SK-N-SH treated with all-trans-retinoic acid at 6 μM for 48 hours (cell line): ENCODE data around the gene MYPN.

Source experiments
- ARNTL ChIP-seq: fragments of 450-650 bp; formaldehyde crosslinking; IDR thresholded peaks from 2 replicates; pipeline ENCODE4 v1.5.0; 2020; ENCODE audit warnings: low read depth, mild to moderate bottlenecking, moderate library complexity, borderline replicate concordance
- CSDC2 ChIP-seq: fragments of 250-450 bp; sonication (Bioruptor Pico); IDR thresholded peaks from 2 replicates; pipeline ENCODE4 v1.5.0; 2020; ENCODE audit warnings: mild to moderate bottlenecking, moderate library complexity
- PATZ1 ChIP-seq: fragments of 250-450 bp; sonication (Bioruptor Pico); IDR thresholded peaks from 2 replicates; pipeline ENCODE4 v1.8.0; 2020; ENCODE audit warnings: mild to moderate bottlenecking, moderate library complexity, borderline replicate concordance
- ZFP3 ChIP-seq: fragments of 250-450 bp; sonication (Bioruptor Pico); IDR thresholded peaks from 2 replicates; pipeline ENCODE4 v1.5.0; 2020; ENCODE audit warnings: mild to moderate bottlenecking, moderate library complexity

- TF ChIP-seq CSDC2 (no peak), ZFP3 (CRISPR knock-in tag) (no peak), ARNTL (CRISPR knock-in tag) (no peak), PATZ1 (CRISPR knock-in tag) (no peak)
Measured at GRCh38 chr10:68138526-68138925, 29.2 kb downstream of the MYPN start.
